Measurements from ENCODE around the gene SOCS4. TPM values are rescaled to one million over a fixed set of nuclear protein-coding genes. Genes with fewer than 3 reads are reported as not detected.

Gene SOCS4
- total and polyA plus RNA-seq, 2 of the 13 experiments (the other 11 are each of a cell fraction or from before 2014, with no cell fraction given) = 4.0 to 10.0 TPM

DNA sequence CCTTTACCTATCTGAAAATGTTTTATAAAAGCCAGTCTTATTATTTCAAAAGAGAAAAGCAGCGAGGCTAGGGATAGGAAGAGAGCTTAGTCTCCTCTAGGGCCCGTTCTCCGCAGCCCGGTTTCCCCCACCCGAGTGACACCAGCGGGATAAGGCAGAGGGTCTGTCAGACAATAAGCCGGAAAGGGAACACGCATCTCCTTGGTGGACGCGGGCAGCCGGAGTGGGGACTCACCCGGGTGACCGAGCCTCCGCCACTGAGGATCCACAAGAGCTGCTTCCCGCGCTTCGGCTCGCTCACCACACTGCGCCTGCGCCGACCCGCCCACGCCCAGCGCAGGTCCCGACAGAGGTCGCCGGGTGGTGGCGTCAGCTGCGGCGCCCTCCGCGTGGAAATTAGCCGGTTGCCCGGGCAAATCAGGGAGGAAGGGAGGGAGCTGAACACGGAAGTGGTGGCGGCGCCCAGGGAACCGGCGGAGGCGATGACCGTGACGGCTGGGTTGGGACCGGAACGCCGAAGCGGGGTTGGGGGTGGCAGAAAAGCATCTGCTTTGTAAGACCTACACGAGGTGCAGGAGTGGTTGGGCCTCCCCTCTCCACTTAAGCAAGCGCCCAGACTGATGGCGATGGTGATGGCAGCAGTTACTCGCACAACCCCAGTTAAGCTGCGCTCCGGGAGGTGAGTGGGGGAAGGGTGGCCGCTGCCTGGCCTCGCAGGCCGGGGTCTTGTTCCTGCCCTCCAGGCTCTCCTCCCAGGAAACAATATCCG lies at the start of gene SOCS4, which contains the start of gene WDHD1 (continued):
- TF ChIP-seq ZNF441 (CRISPR knock-in tag; IDR thresholded peaks at IDR 0.05; ENCODE audit: borderline replicate concordance) = no peak
- TF ChIP-seq ZNF670 (CRISPR knock-in tag; IDR thresholded peaks at IDR 0.05; ENCODE audit: borderline replicate concordance) = no peak
- no peak for TF ChIP-seq JARID2 (CRISPR knock-in tag; IDR thresholded peaks at IDR 0.05; ENCODE audit: insufficient replicate concordance)
- TF ChIP-seq RCOR2 (CRISPR knock-in tag; IDR thresholded peaks at IDR 0.05) = 0 out of 2 replicates have a peak, but pooled peaks have one; percentile 11
- TF ChIP-seq DPF2 (CRISPR knock-in tag; IDR thresholded peaks at IDR 0.05; ENCODE audit: borderline replicate concordance, low read depth) = no peak
- TF ChIP-seq AGO2 (optimal IDR thresholded peaks at IDR 0.05; ENCODE audit: low read depth, low read length) = no peak
- TF ChIP-seq ZKSCAN5 (CRISPR knock-in tag; IDR thresholded peaks at IDR 0.05) = peak; percentile 93
- TF ChIP-seq MAZ (IDR thresholded peaks at IDR 0.05; ENCODE audit: borderline replicate concordance, low read depth, low read length) = no peak
- peak; percentile 75 for TF ChIP-seq MAZ (CRISPR knock-in tag; IDR thresholded peaks at IDR 0.05; ENCODE audit: low read depth)
- peak; percentile 89 for TF ChIP-seq ZFP91 (CRISPR knock-in tag; IDR thresholded peaks at IDR 0.05; ENCODE audit: borderline replicate concordance)
- TF ChIP-seq, protein P1, sequence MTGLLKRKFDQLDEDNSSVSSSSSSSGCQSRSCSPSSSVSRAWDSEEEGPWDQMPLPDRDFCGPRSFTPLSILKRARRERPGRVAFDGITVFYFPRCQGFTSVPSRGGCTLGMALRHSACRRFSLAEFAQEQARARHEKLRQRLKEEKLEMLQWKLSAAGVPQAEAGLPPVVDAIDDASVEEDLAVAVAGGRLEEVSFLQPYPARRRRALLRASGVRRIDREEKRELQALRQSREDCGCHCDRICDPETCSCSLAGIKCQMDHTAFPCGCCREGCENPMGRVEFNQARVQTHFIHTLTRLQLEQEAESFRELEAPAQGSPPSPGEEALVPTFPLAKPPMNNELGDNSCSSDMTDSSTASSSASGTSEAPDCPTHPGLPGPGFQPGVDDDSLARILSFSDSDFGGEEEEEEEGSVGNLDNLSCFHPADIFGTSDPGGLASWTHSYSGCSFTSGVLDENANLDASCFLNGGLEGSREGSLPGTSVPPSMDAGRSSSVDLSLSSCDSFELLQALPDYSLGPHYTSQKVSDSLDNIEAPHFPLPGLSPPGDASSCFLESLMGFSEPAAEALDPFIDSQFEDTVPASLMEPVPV (CRISPR knock-in tag; IDR thresholded peaks at IDR 0.05) = peak; percentile 77; the same call in 1 of the 2 replicates
- peak; percentile 94 for TF ChIP-seq CREB1 (IDR thresholded peaks at IDR 0.05)
- peak; percentile 99 for TF ChIP-seq CREB1 (CRISPR knock-in tag; IDR thresholded peaks at IDR 0.05)
- TF ChIP-seq KLF13 (CRISPR knock-in tag; IDR thresholded peaks at IDR 0.05) = no peak
- TF ChIP-seq ZNF510 (CRISPR knock-in tag; IDR thresholded peaks at IDR 0.05; ENCODE audit: low read depth) = peak; percentile 47; the same call in 1 of the 2 replicates
- TF ChIP-seq ETV6 (CRISPR knock-in tag; conservative IDR thresholded peaks at IDR 0.05) = peak; percentile 48; the same call in 1 of the 2 replicates
- TF ChIP-seq ELK4 (CRISPR knock-in tag; IDR thresholded peaks at IDR 0.05; ENCODE audit: borderline replicate concordance) = no peak
- TF ChIP-seq ATF5 (CRISPR knock-in tag; IDR thresholded peaks at IDR 0.05; ENCODE audit: low read depth) = no peak
